Esophagus squamous epithelium (tissue), 5 donors: ENCODE measurements around the gene GABRG3. TPM values are rescaled to one million over a fixed set of nuclear protein-coding genes. Genes with fewer than 3 reads are reported as not detected.

Experiments
- DNase-seq: peaks from one replicate; lab custom pipeline; 2025; lab: John Stamatoyannopoulos, UW
- H3K27ac ChIP-seq, 4 donors: fragments of 200-600 bp; sonication (generic); one replicate each; pipeline ENCODE4 v1.5.1; 2016 to 2019; ENCODE audit warnings: mild to moderate bottlenecking in 1 of 4
- H3K27me3 ChIP-seq, 4 donors: fragments of 200-600 bp; sonication (generic); 1 replicate in 3 of 4; 2 replicates in 1 of 4; pipeline versions ENCODE4 v1.5.1 to v1.6.0; 2017 to 2021; ENCODE audit warnings: antibody characterized with exemption in 1 of 4
- H3K36me3 ChIP-seq, 3 donors: fragments of 200-600 bp; sonication (generic); one replicate each; pipeline ENCODE4 v1.5.1; 2016 to 2019
- H3K4me1 ChIP-seq, 3 donors: fragments of 200-600 bp; sonication (generic); one replicate each; pipeline ENCODE4 v1.5.1; 2017 to 2019
- H3K4me3 ChIP-seq, 4 donors: fragments of 200-600 bp; sonication (generic); 1 replicate in 3 of 4; 2 replicates in 1 of 4; pipeline ENCODE4 v1.5.1; 2016 to 2019; ENCODE audit warnings: mild to moderate bottlenecking in 2 of 4, moderate library complexity in 1 of 4
- H3K9me3 ChIP-seq, 3 donors: fragments of 200-600 bp; sonication (generic); one replicate each; pipeline ENCODE4 v1.5.1; 2016 to 2019
- CTCF ChIP-seq, 6 experiments: fragments of 450-650 bp in 4 of 6; fragments of 200-600 bp in 2 of 6; sonication (generic) in 2 of 6; IDR thresholded peaks; one replicate each; pipeline ENCODE4 v1.5.1; 2016 to 2019; ENCODE audit warnings: antibody characterized with exemption in 6 of 6, mild to moderate bottlenecking in 4 of 6, moderate library complexity in 4 of 6
- POLR2A ChIP-seq, 4 donors: fragments of 450-650 bp; IDR thresholded peaks; one replicate each; pipeline ENCODE4 v1.6.1; 2017; ENCODE audit warnings: antibody characterized with exemption in 4 of 4, mild to moderate bottlenecking in 4 of 4, moderate library complexity in 3 of 4
- WGBS, 2 donors: methylation state at CpG; one replicate each; pipeline ENCODE4 v1.1.5; 2018; 5-methylcytosine and 5-hydroxymethylcytosine counted together
- intact Hi-C: fragments of 100-400 bp; cut with DNase I; formaldehyde crosslinking; loops from one replicate; pipeline ENCODE4 v1.15.0; 2022
- total RNA-seq, 4 donors: library from RNA; depleted of rRNA; stranded (reverse); fragments of >200 nt; gene quantifications; one replicate each; pipeline ENCODE4 v1.1.0, GENCODE V29; 2016
- donor health status: DM: yes; HTN: yes; CAD: no.

Gene GABRG3
- total RNA-seq, 4 donors from 2014 or later: 0.04 to 0.08 TPM; not detected in 2

GRCh38 chr15:27382361-27383025 lies 411.5 kb downstream of the GABRG3 start:
- no peak overlapping the region for H3K27ac ChIP-seq
- no peak for DNase-seq
- intact Hi-C loops: no loop called here
- H3K36me3 ChIP-seq: no peaks in the 10 kb centered on the region
- no peak overlapping the region for H3K4me3 ChIP-seq
- no peaks in the 10 kb centered on the region for H3K9me3 ChIP-seq
- TF ChIP-seq POLR2A (IDR thresholded peaks at IDR 0.05): no peak
- no peak for TF ChIP-seq CTCF (IDR thresholded peaks at IDR 0.05)
- no peaks in the 10 kb centered on the region for H3K27me3 ChIP-seq
- WGBS, 2 donors: 44 to 54% methylated on average over 8 of the region's 8 CpGs
- H3K4me1 ChIP-seq: no peaks in the 10 kb centered on the region

GRCh38 chr15:27383726-27384125 lies 412.7 kb downstream of the GABRG3 start:
- Histone ChIP-seq H3K4me1 (no peaks in the 10 kb centered on the region), H3K27me3 (no peaks in the 10 kb centered on the region), H3K36me3 (no peaks in the 10 kb centered on the region), H3K9me3 (no peaks in the 10 kb centered on the region), H3K4me3 (no peak overlapping the region), H3K27ac (no peak overlapping the region)
- WGBS, 2 donors: 48 to 55% methylated on average over 4 of the region's 4 CpGs
- no peak for DNase-seq
- intact Hi-C loops: no loop called here
- TF ChIP-seq POLR2A (IDR thresholded peaks at IDR 0.05) (no peak), CTCF (IDR thresholded peaks at IDR 0.05) (no peak)

- no peak overlapping the region for H3K4me3 ChIP-seq
- H3K27me3 ChIP-seq: no peaks in the 10 kb centered on the region
- intact Hi-C loops: no loop called here
- DNase-seq: no peak
- no peak for TF ChIP-seq POLR2A (IDR thresholded peaks at IDR 0.05)
- no peak for TF ChIP-seq CTCF (IDR thresholded peaks at IDR 0.05)
- H3K36me3 ChIP-seq: no peaks in the 10 kb centered on the region
- H3K4me1 ChIP-seq: no peaks in the 10 kb centered on the region
- H3K9me3 ChIP-seq: peaks cover 0 to 4% (median 0%) of the 10 kb centered on the region in 3 donors
- no peak overlapping the region for H3K27ac ChIP-seq
- WGBS, 2 donors: 76% methylated on average over 3 of the region's 3 CpGs
Measured at GRCh38 chr15:27392163-27392562, 421.2 kb downstream of the GABRG3 start.

GRCh38 chr15:27396521-27396920 lies 425.5 kb downstream of the GABRG3 start:
- intact Hi-C loops: no loop called here
- Histone ChIP-seq H3K36me3 (no peaks in the 10 kb centered on the region), H3K9me3 (peaks cover 0 to 4% (median 0%) of the 10 kb centered on the region in 3 donors), H3K4me1 (no peaks in the 10 kb centered on the region), H3K27ac (no peak overlapping the region), H3K27me3 (no peaks in the 10 kb centered on the region), H3K4me3 (no peak overlapping the region)
- TF ChIP-seq CTCF (IDR thresholded peaks at IDR 0.05) (no peak), POLR2A (IDR thresholded peaks at IDR 0.05) (no peak)
- WGBS, 2 donors: 54 to 76% methylated on average over 2 of the region's 2 CpGs
- no peak for DNase-seq

- intact Hi-C loops: no loop called here
- TF ChIP-seq POLR2A (IDR thresholded peaks at IDR 0.05): no peak
- TF ChIP-seq CTCF (IDR thresholded peaks at IDR 0.05): no peak
- Histone ChIP-seq H3K4me1 (no peaks in the 10 kb centered on the region), H3K9me3 (peaks cover 0 to 4% (median 0%) of the 10 kb centered on the region in 3 donors), H3K27ac (no peak overlapping the region), H3K4me3 (no peak overlapping the region), H3K36me3 (no peaks in the 10 kb centered on the region), H3K27me3 (no peaks in the 10 kb centered on the region)
- WGBS, 2 donors: 80 to 81% methylated on average over 6 of the region's 6 CpGs
- no peak for DNase-seq
Measured at GRCh38 chr15:27396996-27397395, 426.0 kb downstream of the GABRG3 start.
